GM19324 (cell line): ENCODE measurements around the gene PAK1IP1.
"Not testable (repeated sequence)": the region's sequence is repeated elsewhere in the genome, so short reads cannot be mapped to it uniquely, and the experiment has no call there.

ENCODE experiments used
- ATAC-seq: cut with Tn5 transposase; IDR thresholded peaks from one replicate; pipeline ENCODE4 v1.9.1; 2021; ENCODE audit warnings: mild to moderate bottlenecking, moderate library complexity; ENCODE audit not compliant: unreplicated experiment, low FRiP score

PAK1IP1 gene

DNA sequence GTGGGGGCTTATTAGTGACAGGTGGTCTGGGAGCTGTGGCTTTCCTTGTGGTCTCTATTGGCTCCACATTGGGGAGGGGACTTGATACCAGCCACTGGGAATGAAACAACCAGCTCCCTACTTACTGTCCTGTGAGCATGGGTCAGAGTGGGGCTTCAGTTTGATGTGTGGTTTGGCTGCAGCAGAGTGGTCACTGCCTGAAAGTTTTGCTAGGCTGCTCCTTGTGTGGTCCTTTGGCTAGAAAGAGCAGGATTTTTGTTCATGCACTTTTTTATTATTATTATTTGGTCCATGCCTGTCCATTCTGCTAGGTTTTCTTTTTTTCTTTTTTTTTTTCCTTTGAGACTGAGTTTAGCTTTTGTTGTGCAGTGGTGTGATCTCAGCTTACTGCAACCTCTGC lies 45.3 kb downstream of the PAK1IP1 start:
- no peak for ATAC-seq

GRCh38 chr6:10741643-10742042 lies 46.9 kb downstream of the PAK1IP1 start:
- not testable (repeated sequence) for ATAC-seq

DNA sequence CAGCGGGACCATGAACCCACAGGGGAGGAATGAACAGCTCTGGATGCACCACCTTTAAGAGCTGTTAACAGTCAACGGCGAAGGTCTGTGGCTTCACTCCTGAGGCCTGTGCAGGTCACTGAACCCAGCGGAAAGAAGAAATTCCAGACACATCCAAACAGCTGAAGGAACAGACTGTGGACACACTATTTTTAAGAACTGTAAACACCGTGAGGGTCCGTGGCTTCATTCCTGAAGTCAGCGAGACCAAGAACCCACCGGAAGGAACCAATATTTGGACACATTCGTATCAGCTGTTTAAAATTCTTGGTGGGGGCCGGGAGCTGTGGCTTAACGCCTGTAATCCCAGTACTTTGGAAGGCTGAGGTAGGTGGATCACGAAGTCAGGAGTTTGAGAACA lies 47.5 kb downstream of the PAK1IP1 start:
- no peak for ATAC-seq

DNA sequence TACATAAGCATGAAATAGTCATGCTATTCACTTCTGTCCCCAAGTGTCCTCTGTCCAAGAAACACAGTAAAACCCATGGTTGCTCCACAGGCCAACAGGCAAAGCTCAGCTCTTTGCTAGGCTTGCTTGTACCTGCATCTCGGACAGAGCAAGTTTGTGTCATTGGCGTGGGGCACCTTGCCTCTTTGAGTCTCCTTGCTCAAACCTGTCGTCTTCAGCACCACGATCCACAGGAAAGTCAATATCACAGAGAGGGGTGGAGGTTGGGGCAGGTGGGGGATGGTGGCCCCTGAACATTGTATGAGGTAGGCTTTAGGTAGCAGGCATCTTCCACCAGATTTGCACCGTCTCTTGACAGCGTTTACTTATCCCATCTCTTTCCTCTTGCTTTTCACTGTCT lies 48.7 kb downstream of the PAK1IP1 start:
- ATAC-seq = no peak

DNA sequence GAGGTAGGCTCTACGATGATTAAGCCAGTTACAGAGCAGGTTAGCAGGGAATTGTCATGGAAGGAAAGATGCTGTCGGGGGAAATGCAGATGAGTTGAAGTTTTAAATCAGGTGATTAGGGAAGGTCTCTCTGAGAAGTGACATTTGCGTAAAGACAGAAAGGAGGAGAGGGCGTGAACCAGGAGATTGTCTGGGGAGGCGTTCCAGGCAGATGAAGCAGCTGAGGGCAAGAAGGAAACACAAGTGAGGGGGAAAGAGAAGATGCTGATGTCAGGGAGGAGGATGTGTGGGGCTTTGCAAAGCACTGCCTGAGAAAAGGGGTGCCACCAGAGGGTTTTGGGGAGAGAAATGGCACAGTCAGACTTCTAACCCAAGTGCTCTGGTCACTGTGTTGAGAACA lies 50.3 kb downstream of the PAK1IP1 start:
- ATAC-seq = no peak

DNA sequence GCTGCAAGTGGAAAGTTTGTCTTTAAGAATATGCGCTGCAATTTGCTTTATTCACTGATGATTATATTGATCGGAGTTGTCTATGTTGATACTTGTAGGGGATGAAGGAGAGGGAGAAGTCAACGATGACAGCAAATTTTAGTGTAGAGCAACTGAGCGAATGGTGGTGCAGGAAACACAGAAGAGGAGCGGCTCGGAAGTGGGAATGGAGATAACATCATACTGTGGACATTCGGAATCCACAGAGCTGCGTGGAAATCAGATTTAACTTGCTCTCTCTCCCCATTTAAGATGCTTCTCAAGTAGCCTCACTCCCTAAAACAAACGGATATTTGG lies 52.1 kb downstream of the PAK1IP1 start:
- ATAC-seq = no peak

- ATAC-seq = peak; percentile 99
These were observed 52.6 kb downstream of the PAK1IP1 start, which contains the start of gene TMEM14B for GRCh38 chr6:10747251-10747972. TSS of gene TMEM14B (plus strand) at chr6:10747805. CDS start at chr6:10749246, 1,441 bp downstream.

- ATAC-seq = no peak
These were observed 55.0 kb downstream of the PAK1IP1 start for GRCh38 chr6:10749734-10750133.

- ATAC-seq = not testable (repeated sequence)
These were observed 55.8 kb downstream of the PAK1IP1 start for GRCh38 chr6:10750568-10750967.

DNA sequence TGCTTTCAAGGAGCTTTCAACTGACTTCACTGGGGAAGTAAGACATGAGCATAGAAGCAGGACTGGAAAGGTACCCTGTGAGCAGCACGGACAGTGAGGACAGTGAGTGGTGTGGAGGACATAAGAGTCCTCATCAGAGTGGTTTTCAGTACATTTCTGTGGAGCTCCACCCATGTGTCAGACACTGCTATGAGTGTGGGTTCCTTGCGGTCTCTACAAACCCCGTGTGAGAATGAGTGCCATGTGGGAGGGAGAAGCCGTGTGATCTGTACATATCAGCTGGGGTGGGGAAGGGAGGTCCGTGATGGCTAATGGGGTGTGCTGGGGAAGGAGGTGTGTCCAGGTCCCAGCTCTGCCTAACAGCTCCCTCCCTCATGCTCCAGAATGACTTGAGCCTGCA lies 57.0 kb downstream of the PAK1IP1 start:
- not testable (repeated sequence) for ATAC-seq

DNA sequence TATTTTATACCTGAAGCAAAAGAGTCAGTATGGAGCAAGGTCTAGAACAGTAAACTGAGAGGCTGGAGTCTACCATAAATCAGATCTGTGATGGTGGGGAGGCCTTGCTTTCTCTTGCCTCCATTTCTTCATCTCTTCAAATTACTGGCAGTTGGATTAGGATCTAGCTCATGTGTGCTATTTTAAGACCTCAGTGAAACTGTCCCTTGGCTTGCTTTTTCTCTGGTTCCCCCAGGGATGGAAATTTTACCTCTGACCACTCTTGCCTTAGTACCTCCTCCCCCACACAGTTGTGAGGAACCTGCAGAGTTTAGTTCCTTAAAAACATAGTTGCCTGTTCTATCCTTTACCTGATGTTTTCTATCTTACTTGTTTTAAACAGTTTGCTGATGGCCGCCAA lies 61.3 kb downstream of the PAK1IP1 start:
- ATAC-seq = no peak
